HEK293 (cell line): ENCODE results near the gene KSR1.

Experiments used
- CTCF ChIA-PET: fragments of 350-600 bp; formaldehyde crosslinking; extraction: SDS; loops from one replicate; lab custom pipeline; 2021; ENCODE audit warnings: antibody characterized with exemption; lab: Yijun Ruan, JAX
- POLR2A ChIA-PET: fragments of 300-600 bp; formaldehyde crosslinking; extraction: SDS; loops from one replicate; lab custom pipeline; 2020; ENCODE audit warnings: antibody characterized with exemption, inconsistent platforms; lab: Yijun Ruan, JAX
- H3K27ac ChIP-seq: fragments of 200-500 bp; sonication (Bioruptor generic); 2 replicates; pipeline ENCODE4 v1.5.1; 2014; ENCODE audit warnings: low read depth, low read length, control low read depth, inconsistent platforms; ENCODE audit errors: extremely low read depth
- H3K36me3 ChIP-seq, 2 experiments: fragments of 200-500 bp in 1 of 2; sonication (Bioruptor generic) in 1 of 2; 1 replicate in 1 of 2; 2 replicates in 1 of 2; pipeline ENCODE4 v1.5.1; 2014 to 2017; ENCODE audit warnings: inconsistent platforms in 2 of 2, low read length in 2 of 2; ENCODE audit not compliant: control insufficient read depth in 2 of 2, insufficient read depth in 1 of 2
- H3K4me1 ChIP-seq: fragments of 200-500 bp; sonication (Bioruptor generic); 2 replicates; pipeline ENCODE4 v1.5.1; 2014; ENCODE audit warnings: mild to moderate bottlenecking, low read length, inconsistent platforms; ENCODE audit not compliant: control insufficient read depth, insufficient read depth
- H3K4me3 ChIP-seq: 2 replicates; pipeline ENCODE4 v1.5.1; 2011; ENCODE audit warnings: low read depth, mild to moderate bottlenecking, control low read depth, low read length, moderate library complexity
- H3K9me3 ChIP-seq: fragments of 200-500 bp; sonication (Bioruptor generic); 2 replicates; pipeline ENCODE4 v1.5.1; 2014; ENCODE audit warnings: low read depth, low read length, inconsistent platforms; ENCODE audit not compliant: control insufficient read depth, insufficient read depth
- FEZF1 ChIP-seq: fragments of 450-650 bp; formaldehyde crosslinking; IDR thresholded peaks from 2 replicates; pipeline ENCODE4 v1.5.1; 2016; ENCODE audit warnings: missing biosample characterization, missing genetic modification characterization
- GLIS1 ChIP-seq: fragments of 450-650 bp; formaldehyde crosslinking; IDR thresholded peaks from 2 replicates; pipeline ENCODE4 v1.5.1; 2016; ENCODE audit warnings: missing biosample characterization, missing genetic modification characterization
- GLIS2 ChIP-seq: fragments of 450-650 bp; formaldehyde crosslinking; IDR thresholded peaks from 2 replicates; pipeline ENCODE4 v1.5.1; 2016; ENCODE audit warnings: missing biosample characterization, missing genetic modification characterization
- KLF1 ChIP-seq: fragments of 450-650 bp; formaldehyde crosslinking; IDR thresholded peaks from 2 replicates; pipeline ENCODE4 v1.5.1; 2016; ENCODE audit warnings: missing biosample characterization, missing genetic modification characterization
- MZF1 ChIP-seq: fragments of 450-650 bp; formaldehyde crosslinking; IDR thresholded peaks from 2 replicates; pipeline ENCODE4 v1.5.1; 2017; ENCODE audit warnings: missing biosample characterization, missing genetic modification characterization, borderline replicate concordance
- OVOL3 ChIP-seq: fragments of 450-650 bp; formaldehyde crosslinking; IDR thresholded peaks from 2 replicates; pipeline ENCODE4 v1.5.1; 2016; ENCODE audit warnings: missing biosample characterization, missing genetic modification characterization
- SETDB1 ChIP-seq: IDR thresholded peaks from one replicate; pipeline ENCODE4 v1.6.1; 2017; ENCODE audit warnings: mild to moderate bottlenecking, low read length, moderate library complexity, mixed read lengths; ENCODE audit not compliant: insufficient read length
- WT1 ChIP-seq: fragments of 450-650 bp; formaldehyde crosslinking; IDR thresholded peaks from 2 replicates; pipeline ENCODE4 v1.5.1; 2016; ENCODE audit warnings: missing biosample characterization, missing genetic modification characterization
- ZBTB1 ChIP-seq: fragments of 450-650 bp; formaldehyde crosslinking; IDR thresholded peaks from 2 replicates; pipeline ENCODE4 v1.5.1; 2016; ENCODE audit warnings: missing biosample characterization, missing genetic modification characterization
- ZBTB11 ChIP-seq: fragments of 450-650 bp; formaldehyde crosslinking; conservative IDR thresholded peaks from 2 replicates; pipeline ENCODE4 v1.5.1; 2016; ENCODE audit warnings: low read depth, missing biosample characterization, missing genetic modification characterization
- ZBTB26 ChIP-seq: fragments of 450-650 bp; formaldehyde crosslinking; optimal IDR thresholded peaks from 2 replicates; pipeline ENCODE3; 2016; ENCODE audit warnings: missing biosample characterization, mild to moderate bottlenecking, missing genetic modification characterization
- ZFP37 ChIP-seq: fragments of 450-650 bp; formaldehyde crosslinking; IDR thresholded peaks from 2 replicates; pipeline ENCODE4 v1.5.1; 2016; ENCODE audit warnings: missing biosample characterization, missing genetic modification characterization
- ZFP41 ChIP-seq: fragments of 450-650 bp; formaldehyde crosslinking; IDR thresholded peaks from 2 replicates; pipeline ENCODE4 v1.5.1; 2016; ENCODE audit warnings: missing biosample characterization, missing genetic modification characterization, borderline replicate concordance
- ZNF121 ChIP-seq: fragments of 450-650 bp; formaldehyde crosslinking; IDR thresholded peaks from 2 replicates; pipeline ENCODE4 v1.5.1; 2016; ENCODE audit warnings: missing biosample characterization, missing genetic modification characterization
- ZNF148 ChIP-seq: fragments of 450-650 bp; formaldehyde crosslinking; IDR thresholded peaks from 2 replicates; pipeline ENCODE4 v1.5.0; 2017; ENCODE audit warnings: missing biosample characterization, missing genetic modification characterization, borderline replicate concordance
- ZNF19 ChIP-seq: fragments of 450-650 bp; formaldehyde crosslinking; IDR thresholded peaks from 2 replicates; pipeline ENCODE4; 2016; ENCODE audit warnings: missing biosample characterization, missing genetic modification characterization, low read depth
- ZNF211 ChIP-seq: fragments of 450-650 bp; formaldehyde crosslinking; IDR thresholded peaks from 2 replicates; pipeline ENCODE4 v1.5.1; 2016; ENCODE audit warnings: low read depth, missing biosample characterization, missing genetic modification characterization
- ZNF239 ChIP-seq: fragments of 450-650 bp; formaldehyde crosslinking; IDR thresholded peaks from 2 replicates; pipeline ENCODE4 v1.5.1; 2016; ENCODE audit warnings: missing biosample characterization, missing genetic modification characterization
- ZNF266 ChIP-seq: fragments of 450-650 bp; formaldehyde crosslinking; IDR thresholded peaks from 2 replicates; pipeline ENCODE4 v1.5.1; 2016; ENCODE audit warnings: missing biosample characterization, missing genetic modification characterization, low read depth
- ZNF302 ChIP-seq: fragments of 450-650 bp; formaldehyde crosslinking; IDR thresholded peaks from 2 replicates; pipeline ENCODE4 v1.5.1; 2016; ENCODE audit warnings: missing biosample characterization, missing genetic modification characterization, low read depth
- ZNF510 ChIP-seq: fragments of 450-650 bp; formaldehyde crosslinking; IDR thresholded peaks from 2 replicates; pipeline ENCODE4 v1.5.1; 2018; ENCODE audit warnings: mild to moderate bottlenecking, missing genetic modification characterization, missing biosample characterization; ENCODE audit not compliant: insufficient replicate concordance
- ZNF530 ChIP-seq: fragments of 450-650 bp; formaldehyde crosslinking; IDR thresholded peaks from 2 replicates; pipeline ENCODE4 v1.5.1; 2016; ENCODE audit warnings: low read depth, missing biosample characterization, missing genetic modification characterization
- ZNF558 ChIP-seq: fragments of 450-650 bp; formaldehyde crosslinking; IDR thresholded peaks from 2 replicates; pipeline ENCODE4 v1.5.1; 2016; ENCODE audit warnings: missing biosample characterization, missing genetic modification characterization
- ZNF600 ChIP-seq: fragments of 450-650 bp; formaldehyde crosslinking; IDR thresholded peaks from 2 replicates; pipeline ENCODE4 v1.5.1; 2016; ENCODE audit warnings: missing biosample characterization, missing genetic modification characterization
- ZNF610 ChIP-seq: fragments of 450-650 bp; formaldehyde crosslinking; IDR thresholded peaks from 2 replicates; pipeline ENCODE4 v1.5.1; 2016; ENCODE audit warnings: missing biosample characterization, missing genetic modification characterization, borderline replicate concordance
- ZNF626 ChIP-seq: fragments of 450-650 bp; sonication (Bioruptor Pico); formaldehyde crosslinking; IDR thresholded peaks from 2 replicates; pipeline ENCODE4 v1.5.1; 2018; ENCODE audit warnings: missing biosample characterization, missing genetic modification characterization, inconsistent platforms
- ZNF645 ChIP-seq: fragments of 450-650 bp; formaldehyde crosslinking; IDR thresholded peaks from 2 replicates; pipeline ENCODE4; 2016; ENCODE audit warnings: missing biosample characterization, missing genetic modification characterization
- ZNF704 ChIP-seq: fragments of 450-650 bp; formaldehyde crosslinking; IDR thresholded peaks from 2 replicates; pipeline ENCODE4 v1.5.1; 2016; ENCODE audit warnings: missing biosample characterization, missing genetic modification characterization
- ZNF777 ChIP-seq: fragments of 450-650 bp; formaldehyde crosslinking; IDR thresholded peaks from 2 replicates; pipeline ENCODE4 v1.5.1; 2017; ENCODE audit warnings: missing biosample characterization, missing genetic modification characterization, borderline replicate concordance

KSR1 gene

GRCh38 chr17:27555339-27555738 lies 99.1 kb downstream of the KSR1 start:
- no peak for TF ChIP-seq MZF1 (tag by site-specific recombination)
- TF ChIP-seq ZNF121 (tag by site-specific recombination) = no peak
- no peak for TF ChIP-seq ZNF19 (tag by site-specific recombination)
- no peak for TF ChIP-seq ZNF704 (tag by site-specific recombination)
- TF ChIP-seq ZBTB1 (tag by site-specific recombination) = no peak
- no peak for TF ChIP-seq FEZF1 (tag by site-specific recombination)
- TF ChIP-seq ZNF239 (tag by site-specific recombination) = no peak
- no peak for TF ChIP-seq ZNF148 (tag by site-specific recombination)
- TF ChIP-seq WT1 (tag by site-specific recombination) = no peak
- no peak for TF ChIP-seq OVOL3 (tag by site-specific recombination)
- no peak for TF ChIP-seq GLIS2 (tag by site-specific recombination)
- no peak for TF ChIP-seq ZNF777 (tag by site-specific recombination)
- no peak for TF ChIP-seq ZNF600 (tag by site-specific recombination)
- no peak for TF ChIP-seq ZNF530 (tag by site-specific recombination)
- TF ChIP-seq ZBTB11 = no peak
- no peak for TF ChIP-seq KLF1
- no peak for TF ChIP-seq ZBTB26 (tag by site-specific recombination)
- no peak for TF ChIP-seq ZNF211
- TF ChIP-seq, all 188 proteins: peak for 0
- H3K4me3 ChIP-seq = no peak overlapping the region
- POLR2A ChIA-PET = no interaction called here
- peaks cover 0 to 7% of the 10 kb centered on the region in 2 experiments; a peak in 1 of 3 replicates for H3K36me3 ChIP-seq
- no peaks in the 10 kb centered on the region for H3K9me3 ChIP-seq
- peaks cover 27% of the 10 kb centered on the region for H3K4me1 ChIP-seq
- no peak overlapping the region for H3K27ac ChIP-seq
- CTCF ChIA-PET = no interaction called here

GRCh38 chr17:27558341-27558740 lies 102.1 kb downstream of the KSR1 start:
- Histone ChIP-seq H3K4me1 (peaks cover 15% of the 10 kb centered on the region), H3K4me3 (no peak overlapping the region), H3K9me3 (no peaks in the 10 kb centered on the region), H3K27ac (no peak overlapping the region), H3K36me3 (peaks cover 0 to 14% of the 10 kb centered on the region in 2 experiments; a peak in 1 of 3 replicates)
- CTCF ChIA-PET = no interaction called here
- POLR2A ChIA-PET = no interaction called here
- no peak for TF ChIP-seq ZNF626 (tag by site-specific recombination)
- TF ChIP-seq WT1 (tag by site-specific recombination) = no peak
- no peak for TF ChIP-seq ZFP41 (tag by site-specific recombination)
- no peak for TF ChIP-seq ZNF558
- no peak for TF ChIP-seq ZNF645
- no peak for TF ChIP-seq ZNF610 (tag by site-specific recombination)
- TF ChIP-seq ZNF266 (tag by site-specific recombination) = no peak
- no peak for TF ChIP-seq SETDB1
- no peak for TF ChIP-seq ZNF302 (tag by site-specific recombination)
- TF ChIP-seq ZNF510 (tag by site-specific recombination) = no peak
- TF ChIP-seq ZFP37 (tag by site-specific recombination) = no peak
- TF ChIP-seq GLIS1 (tag by site-specific recombination) = no peak
